ENCODE data around the gene DNM2.

DNM2 gene

DNA sequence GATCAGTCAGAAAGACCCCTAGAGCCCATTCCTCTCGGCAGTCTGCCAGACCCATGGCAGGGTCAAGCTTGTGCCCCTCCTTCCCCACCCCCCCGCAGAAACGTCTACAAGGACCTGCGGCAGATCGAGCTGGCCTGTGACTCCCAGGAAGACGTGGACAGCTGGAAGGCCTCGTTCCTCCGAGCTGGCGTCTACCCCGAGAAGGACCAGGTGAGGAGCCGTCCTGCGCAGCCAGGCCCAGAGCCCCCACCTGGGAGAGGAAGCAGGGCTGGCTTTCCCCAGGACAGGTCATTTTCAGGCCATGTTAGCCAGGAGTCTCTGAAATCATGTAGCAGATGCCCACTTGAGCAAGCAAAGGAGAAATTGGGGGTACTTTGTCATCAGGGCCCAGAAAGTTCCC lies 105.8 kb downstream of the DNM2 start:
- TF ChIP-seq, protein P1, sequence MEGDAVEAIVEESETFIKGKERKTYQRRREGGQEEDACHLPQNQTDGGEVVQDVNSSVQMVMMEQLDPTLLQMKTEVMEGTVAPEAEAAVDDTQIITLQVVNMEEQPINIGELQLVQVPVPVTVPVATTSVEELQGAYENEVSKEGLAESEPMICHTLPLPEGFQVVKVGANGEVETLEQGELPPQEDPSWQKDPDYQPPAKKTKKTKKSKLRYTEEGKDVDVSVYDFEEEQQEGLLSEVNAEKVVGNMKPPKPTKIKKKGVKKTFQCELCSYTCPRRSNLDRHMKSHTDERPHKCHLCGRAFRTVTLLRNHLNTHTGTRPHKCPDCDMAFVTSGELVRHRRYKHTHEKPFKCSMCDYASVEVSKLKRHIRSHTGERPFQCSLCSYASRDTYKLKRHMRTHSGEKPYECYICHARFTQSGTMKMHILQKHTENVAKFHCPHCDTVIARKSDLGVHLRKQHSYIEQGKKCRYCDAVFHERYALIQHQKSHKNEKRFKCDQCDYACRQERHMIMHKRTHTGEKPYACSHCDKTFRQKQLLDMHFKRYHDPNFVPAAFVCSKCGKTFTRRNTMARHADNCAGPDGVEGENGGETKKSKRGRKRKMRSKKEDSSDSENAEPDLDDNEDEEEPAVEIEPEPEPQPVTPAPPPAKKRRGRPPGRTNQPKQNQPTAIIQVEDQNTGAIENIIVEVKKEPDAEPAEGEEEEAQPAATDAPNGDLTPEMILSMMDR (IDR thresholded peaks at IDR 0.05; ENCODE audit: borderline replicate concordance, insufficient read depth, low read depth, low read length), result no peak
- no peak overlapping the region for H3K4me3 ChIP-seq (ENCODE audit: low read depth, low read length)

DNA sequence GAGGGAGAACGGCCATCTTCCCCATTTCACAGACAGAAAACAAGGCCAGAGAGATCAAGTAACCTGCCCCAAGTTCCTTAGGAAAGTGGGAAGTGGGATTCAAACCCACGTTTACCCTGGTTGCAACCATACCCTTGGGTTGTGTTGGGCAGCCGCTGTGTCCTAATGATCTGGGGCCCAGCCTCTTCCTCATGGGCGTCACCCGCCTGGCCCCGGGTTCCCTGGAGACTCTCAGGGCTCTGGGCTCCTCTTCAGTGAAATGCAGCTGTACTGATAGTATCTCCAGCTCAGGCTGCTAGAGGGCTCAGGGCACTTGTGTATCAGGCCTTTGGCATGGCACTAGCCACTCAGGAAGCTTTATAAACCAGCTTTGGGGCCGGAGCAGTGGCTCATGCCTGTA lies 108.4 kb downstream of the DNM2 start:
- H3K4me3 ChIP-seq (ENCODE audit: low read depth, low read length), result no peak overlapping the region
- TF ChIP-seq, protein P1 (IDR thresholded peaks at IDR 0.05; ENCODE audit: borderline replicate concordance, insufficient read depth, low read depth, low read length), result no peak

DNA sequence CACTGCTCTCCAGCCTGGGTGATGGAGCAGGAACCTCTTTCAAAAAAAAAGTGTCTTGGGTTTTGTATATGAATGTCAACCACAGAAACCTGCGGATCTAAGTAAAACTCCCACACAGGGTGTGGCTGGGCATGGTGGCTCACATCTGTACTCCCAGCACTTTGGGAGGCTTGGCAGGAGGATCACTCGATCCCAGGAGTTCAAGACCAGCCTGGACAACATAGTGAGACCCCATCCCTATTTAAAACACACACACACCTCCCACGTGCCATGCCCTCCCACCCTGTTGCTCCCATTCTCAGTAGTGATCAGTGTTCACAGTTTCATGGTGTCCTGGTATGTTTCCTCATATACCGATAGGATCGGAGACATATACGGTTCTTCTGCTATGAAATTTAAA lies 109.0 kb downstream of the DNM2 start:
- TF ChIP-seq, protein P1 (IDR thresholded peaks at IDR 0.05; ENCODE audit: borderline replicate concordance, insufficient read depth, low read depth, low read length), result no peak
- no peak overlapping the region for H3K4me3 ChIP-seq (ENCODE audit: low read depth, low read length)

DNA sequence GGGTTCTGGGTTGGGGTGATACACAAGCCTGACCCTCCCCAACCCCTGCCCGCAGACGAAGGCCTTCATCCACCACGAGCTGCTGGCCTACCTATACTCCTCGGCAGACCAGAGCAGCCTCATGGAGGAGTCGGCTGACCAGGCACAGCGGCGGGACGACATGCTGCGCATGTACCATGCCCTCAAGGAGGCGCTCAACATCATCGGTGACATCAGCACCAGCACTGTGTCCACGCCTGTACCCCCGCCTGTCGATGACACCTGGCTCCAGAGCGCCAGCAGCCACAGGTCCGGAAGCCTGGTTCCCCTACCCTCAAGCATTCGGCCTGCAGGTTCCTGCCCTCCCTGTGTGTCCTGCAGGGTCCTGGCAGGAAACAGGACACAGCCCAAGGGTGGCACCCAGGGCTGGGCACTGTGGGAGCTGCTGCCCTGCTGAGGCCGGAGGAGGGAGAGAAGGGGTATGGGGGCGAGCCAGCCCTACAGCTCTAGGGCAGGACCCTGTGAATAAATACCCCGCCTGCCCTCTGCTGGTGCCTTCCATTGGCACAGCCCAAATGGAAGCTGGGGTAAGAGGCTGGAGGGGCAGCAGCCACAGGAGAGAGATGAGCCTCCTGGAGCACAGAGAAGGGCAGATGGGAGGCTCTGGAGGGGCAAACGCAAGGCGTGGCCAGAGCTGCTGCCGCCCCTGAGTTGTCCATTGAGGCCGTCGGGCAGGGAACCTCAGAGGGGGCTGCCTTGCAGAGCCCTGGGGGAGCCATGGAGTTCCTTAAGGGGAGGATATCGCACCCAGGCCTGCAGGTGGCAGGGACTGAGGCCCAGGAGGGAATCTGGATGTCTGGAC lies 111.3 kb downstream of the DNM2 start:
- H3K4me3 ChIP-seq (ENCODE audit: low read depth, low read length), result no peak overlapping the region
- TF ChIP-seq, protein P1 (IDR thresholded peaks at IDR 0.05; ENCODE audit: borderline replicate concordance, insufficient read depth, low read depth, low read length), result peak; percentile 21; the same call in 1 of the 2 replicates

DNA sequence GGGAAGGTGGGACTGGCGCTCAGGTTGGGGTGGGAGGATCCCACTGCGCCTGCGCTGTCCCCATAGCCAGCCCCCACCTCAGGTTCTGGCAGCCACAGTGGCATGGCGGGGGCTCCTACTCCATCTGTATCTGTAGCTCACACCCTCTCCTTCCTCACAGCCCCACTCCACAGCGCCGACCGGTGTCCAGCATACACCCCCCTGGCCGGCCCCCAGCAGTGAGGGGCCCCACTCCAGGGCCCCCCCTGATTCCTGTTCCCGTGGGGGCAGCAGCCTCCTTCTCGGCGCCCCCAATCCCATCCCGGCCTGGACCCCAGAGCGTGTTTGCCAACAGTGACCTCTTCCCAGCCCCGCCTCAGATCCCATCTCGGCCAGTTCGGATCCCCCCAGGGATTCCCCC lies 112.1 kb downstream of the DNM2 start:
- TF ChIP-seq, protein P1 (IDR thresholded peaks at IDR 0.05; ENCODE audit: borderline replicate concordance, insufficient read depth, low read depth, low read length), result no peak
- no peak overlapping the region for H3K4me3 ChIP-seq (ENCODE audit: low read depth, low read length)

DNA sequence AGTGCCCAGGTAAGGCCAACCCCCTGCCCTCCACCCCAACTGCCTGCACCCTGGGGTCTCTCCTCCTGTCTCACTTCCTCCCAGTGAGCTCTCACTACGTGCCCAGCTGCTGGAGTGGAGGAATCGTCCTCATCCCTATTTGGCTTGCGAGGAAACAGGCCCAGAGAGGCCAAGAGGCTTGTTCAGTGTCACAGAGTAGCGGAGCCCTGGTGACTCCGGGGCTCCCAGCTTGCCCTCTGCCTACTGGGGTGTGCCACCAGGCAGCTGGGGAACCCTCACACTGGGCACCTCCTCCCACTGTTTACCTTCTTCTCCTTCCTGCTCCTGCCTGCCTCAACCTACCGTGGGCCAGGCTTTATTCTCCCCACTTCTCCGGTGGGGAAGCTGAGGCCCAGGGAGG lies 112.5 kb downstream of the DNM2 start:
- TF ChIP-seq, protein P1 (IDR thresholded peaks at IDR 0.05; ENCODE audit: borderline replicate concordance, insufficient read depth, low read depth, low read length), result no peak
- no peak overlapping the region for H3K4me3 ChIP-seq (ENCODE audit: low read depth, low read length)

Data from GM12875 (cell line).